GM23338 (cell line): ENCODE data around the gene SH3TC2. TPM values are rescaled to one million over a fixed set of nuclear protein-coding genes. Genes with fewer than 3 reads are reported as not detected.

ENCODE experiments used
- ATAC-seq: fragments of 200-7000 bp; cut with Tn5 transposase; 3 replicates; pipeline ENCODE4 v1.9.1; 2020
- DNase-seq: peaks from one replicate; pipeline ENCODE4 v3.0.0-alpha.2; 2015; ENCODE audit warnings: low spot score
- H2AFZ ChIP-seq: fragments of 200-600 bp; sonication (generic); 2 replicates; pipeline ENCODE4 v1.8.0; 2016; ENCODE audit warnings: antibody characterized with exemption, mild to moderate bottlenecking, moderate library complexity
- H3F3A ChIP-seq: fragments of 200-600 bp; sonication (generic); replicated peaks from 2 replicates; pipeline ENCODE4 v1.8.0; 2017; ENCODE audit warnings: antibody characterized with exemption, mixed run types, low read depth
- H3K27ac ChIP-seq: fragments of 200-600 bp; sonication (generic); 2 replicates; pipeline ENCODE4 v1.6.1; 2016; ENCODE audit warnings: low read depth
- H3K27me3 ChIP-seq: fragments of 200-600 bp; sonication (generic); 2 replicates; pipeline ENCODE4 v1.8.0; 2016; ENCODE audit warnings: mild to moderate bottlenecking, mixed run types, moderate library complexity; ENCODE audit not compliant: insufficient read depth
- H3K36me3 ChIP-seq: fragments of 200-600 bp; sonication (generic); 2 replicates; pipeline ENCODE4 v1.8.0; 2016; ENCODE audit warnings: mild to moderate bottlenecking; ENCODE audit not compliant: insufficient read depth
- H3K4me1 ChIP-seq: fragments of 200-600 bp; sonication (generic); 2 replicates; pipeline ENCODE4 v1.8.0; 2016; ENCODE audit warnings: mild to moderate bottlenecking, moderate library complexity; ENCODE audit not compliant: insufficient read depth
- H3K4me2 ChIP-seq: fragments of 200-600 bp; sonication (generic); 2 replicates; pipeline ENCODE4 v1.7.1; 2017; ENCODE audit warnings: mixed run types
- H3K4me3 ChIP-seq: fragments of 200-600 bp; sonication (generic); 2 replicates; pipeline ENCODE4 v1.6.1; 2016; ENCODE audit warnings: mixed run types
- H3K79me2 ChIP-seq: fragments of 200-600 bp; sonication (generic); replicated peaks from 2 replicates; pipeline ENCODE4 v1.8.0; 2017; ENCODE audit warnings: mild to moderate bottlenecking; ENCODE audit not compliant: insufficient read depth
- H3K9me2 ChIP-seq: fragments of 200-600 bp; sonication (generic); 2 replicates; pipeline ENCODE4 v1.8.0; 2017; ENCODE audit not compliant: insufficient read depth
- H4K20me1 ChIP-seq: fragments of 200-600 bp; sonication (generic); replicated peaks from 2 replicates; pipeline ENCODE4 v1.8.0; 2017; ENCODE audit warnings: mild to moderate bottlenecking; ENCODE audit not compliant: insufficient read depth
- H3K27ac Mint-ChIP-seq: 2 replicates; pipeline ENCODE4 v1.8.0; 2020; ENCODE audit warnings: inconsistent platforms, mild to moderate bottlenecking, moderate library complexity, mixed read lengths
- H3K27me3 Mint-ChIP-seq: 3 replicates; pipeline ENCODE4 v1.8.0; 2022; ENCODE audit warnings: low read depth, mild to moderate bottlenecking, moderate library complexity, mixed read lengths, inconsistent platforms; ENCODE audit not compliant: insufficient read depth, poor library complexity
- H3K36me3 Mint-ChIP-seq: 3 replicates; pipeline ENCODE4 v1.8.0; 2021; ENCODE audit warnings: low read depth, mild to moderate bottlenecking, inconsistent platforms, moderate library complexity, mixed read lengths
- H3K4me1 Mint-ChIP-seq: 3 replicates; pipeline ENCODE4 v1.8.0; 2020; ENCODE audit warnings: mild to moderate bottlenecking, inconsistent platforms, mixed read lengths
- H3K4me3 Mint-ChIP-seq: 3 replicates; pipeline ENCODE4 v1.8.0; 2021; ENCODE audit warnings: moderate library complexity, mild to moderate bottlenecking, inconsistent platforms, mixed read lengths
- H3K9me3 Mint-ChIP-seq: 3 replicates; pipeline ENCODE4 v1.8.0; 2020; ENCODE audit warnings: moderate library complexity, mild to moderate bottlenecking, inconsistent platforms, mixed read lengths
- CREB1 ChIP-seq: fragments of 250-450 bp; sonication (Bioruptor Pico); IDR thresholded peaks from 2 replicates; pipeline ENCODE4 v1.5.0; 2020; ENCODE audit warnings: low read depth, mild to moderate bottlenecking, moderate library complexity
- ETS1 ChIP-seq: IDR thresholded peaks from 2 replicates; pipeline ENCODE4 v1.6.1; 2016; ENCODE audit warnings: antibody characterized with exemption
- EZH2 ChIP-seq: fragments of 200-600 bp; sonication (generic); IDR thresholded peaks from one replicate; pipeline ENCODE4 v1.8.0; 2017; ENCODE audit warnings: antibody characterized with exemption, mild to moderate bottlenecking, low read depth; ENCODE audit not compliant: unreplicated experiment
- EZH2phosphoT487 ChIP-seq: fragments of 200-600 bp; sonication (generic); IDR thresholded peaks from one replicate; pipeline ENCODE4 v1.8.1; 2018; ENCODE audit warnings: antibody characterized with exemption; ENCODE audit not compliant: unreplicated experiment
- JUNB ChIP-seq: IDR thresholded peaks from one replicate; pipeline ENCODE4 v1.6.1; 2016; ENCODE audit warnings: antibody characterized with exemption; ENCODE audit not compliant: unreplicated experiment
- NANOG ChIP-seq: IDR thresholded peaks from 2 replicates; pipeline ENCODE4 v1.6.1; 2016; ENCODE audit warnings: antibody characterized with exemption, borderline replicate concordance
- POLR2AphosphoS5 ChIP-seq: IDR thresholded peaks from 2 replicates; pipeline ENCODE4 v1.6.1; 2016; ENCODE audit warnings: antibody characterized with exemption, low read depth
- STAT1 ChIP-seq: IDR thresholded peaks from one replicate; pipeline ENCODE4 v1.6.1; 2016; ENCODE audit warnings: antibody characterized with exemption; ENCODE audit not compliant: unreplicated experiment
- ZNF114 ChIP-seq: fragments of 250-450 bp; sonication (Bioruptor Pico); IDR thresholded peaks from 2 replicates; pipeline ENCODE4 v1.5.0; 2020; ENCODE audit warnings: mild to moderate bottlenecking, moderate library complexity
- ZNF331 ChIP-seq: fragments of 250-450 bp; sonication (Bioruptor Pico); IDR thresholded peaks from 2 replicates; pipeline ENCODE4 v1.5.0; 2020; ENCODE audit warnings: low read depth, mild to moderate bottlenecking, moderate library complexity
- ZNF462 ChIP-seq: fragments of 250-450 bp; sonication (Bioruptor Pico); IDR thresholded peaks from 2 replicates; pipeline ENCODE4 v1.5.0; 2020; ENCODE audit warnings: mild to moderate bottlenecking, moderate library complexity
- polyA plus RNA-seq: library from polyadenylated mRNA; unstranded; fragments of >200 nt; fragmentation: Nextera tagmentation; extraction: Ambion mirVana; gene quantifications from 2 replicates; pipeline ENCODE4 v1.2.1, GENCODE V29; 2016
- total RNA-seq: library from RNA; depleted of rRNA; stranded (reverse); fragments of >200 nt; shearing (Covaris generic); gene quantifications from 2 replicates; pipeline ENCODE4 v1.2.3, GENCODE V29; 2014
- TF ChIP-seq, protein P1 (sequence below): IDR thresholded peaks from one replicate; pipeline ENCODE4 v1.6.1; 2018; ENCODE audit warnings: antibody characterized with exemption; ENCODE audit not compliant: unreplicated experiment
- TF ChIP-seq, protein P2 (sequence below), 2 experiments: fragments of 200-600 bp in 1 of 2; sonication (generic) in 1 of 2; conservative IDR thresholded peaks; 2 replicates each; pipeline versions ENCODE4 v1.5.1 to v1.6.1; 2016 to 2017; ENCODE audit warnings: antibody characterized with exemption in 2 of 2, low read depth in 2 of 2, mild to moderate bottlenecking in 2 of 2, moderate library complexity in 1 of 2

SH3TC2 gene
- total and polyA plus RNA-seq, 2 experiments from 2014 or later, result 0.10 to 0.17 TPM

DNA sequence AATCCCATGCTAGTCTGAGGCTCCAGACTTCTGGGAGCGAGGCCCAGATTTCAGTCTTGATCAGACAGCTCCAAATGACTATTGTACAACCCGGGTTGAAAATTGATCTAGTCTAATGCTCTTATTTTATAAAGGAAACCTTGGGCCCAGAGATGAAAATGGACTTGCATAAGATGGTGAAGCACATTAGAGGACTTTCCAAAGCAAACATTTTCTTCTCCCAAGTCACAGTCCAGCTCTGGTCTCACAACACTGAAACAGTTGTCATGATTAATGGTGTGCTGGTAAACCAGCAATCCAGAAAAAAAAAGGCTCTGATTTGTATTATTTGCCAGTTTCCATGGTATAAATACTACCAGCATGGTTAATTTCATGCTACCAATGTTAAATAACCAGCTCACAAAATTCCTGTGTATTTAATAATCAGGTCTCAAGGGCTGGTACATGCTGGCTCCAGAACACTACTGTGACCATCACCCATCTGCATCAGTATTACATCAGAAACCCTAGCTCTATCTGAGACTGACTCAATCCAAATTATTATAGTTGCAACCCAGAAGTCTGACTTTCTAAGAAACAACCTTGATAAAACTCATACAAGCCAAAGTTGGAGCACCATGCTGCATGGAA is 45.9 kb upstream of the SH3TC2 start:
- H3K4me1 Mint-ChIP-seq, result no peaks in the 10 kb centered on the region
- no peak for DNase-seq
- H3K79me2 ChIP-seq, result no peaks in the 10 kb centered on the region
- no peaks in the 10 kb centered on the region for H3K36me3 ChIP-seq
- no peak overlapping the region for H3K4me2 ChIP-seq
- TF ChIP-seq STAT1 (no peak), ZNF331 (no peak), EZH2 (no peak), ZNF462 (CRISPR knock-in tag) (no peak), JUNB (no peak), ZNF114 (CRISPR knock-in tag) (no peak), ETS1 (no peak), EZH2phosphoT487 (no peak), POLR2AphosphoS5 (no peak), CREB1 (no peak), NANOG (no peak)
- TF ChIP-seq, protein P1, sequence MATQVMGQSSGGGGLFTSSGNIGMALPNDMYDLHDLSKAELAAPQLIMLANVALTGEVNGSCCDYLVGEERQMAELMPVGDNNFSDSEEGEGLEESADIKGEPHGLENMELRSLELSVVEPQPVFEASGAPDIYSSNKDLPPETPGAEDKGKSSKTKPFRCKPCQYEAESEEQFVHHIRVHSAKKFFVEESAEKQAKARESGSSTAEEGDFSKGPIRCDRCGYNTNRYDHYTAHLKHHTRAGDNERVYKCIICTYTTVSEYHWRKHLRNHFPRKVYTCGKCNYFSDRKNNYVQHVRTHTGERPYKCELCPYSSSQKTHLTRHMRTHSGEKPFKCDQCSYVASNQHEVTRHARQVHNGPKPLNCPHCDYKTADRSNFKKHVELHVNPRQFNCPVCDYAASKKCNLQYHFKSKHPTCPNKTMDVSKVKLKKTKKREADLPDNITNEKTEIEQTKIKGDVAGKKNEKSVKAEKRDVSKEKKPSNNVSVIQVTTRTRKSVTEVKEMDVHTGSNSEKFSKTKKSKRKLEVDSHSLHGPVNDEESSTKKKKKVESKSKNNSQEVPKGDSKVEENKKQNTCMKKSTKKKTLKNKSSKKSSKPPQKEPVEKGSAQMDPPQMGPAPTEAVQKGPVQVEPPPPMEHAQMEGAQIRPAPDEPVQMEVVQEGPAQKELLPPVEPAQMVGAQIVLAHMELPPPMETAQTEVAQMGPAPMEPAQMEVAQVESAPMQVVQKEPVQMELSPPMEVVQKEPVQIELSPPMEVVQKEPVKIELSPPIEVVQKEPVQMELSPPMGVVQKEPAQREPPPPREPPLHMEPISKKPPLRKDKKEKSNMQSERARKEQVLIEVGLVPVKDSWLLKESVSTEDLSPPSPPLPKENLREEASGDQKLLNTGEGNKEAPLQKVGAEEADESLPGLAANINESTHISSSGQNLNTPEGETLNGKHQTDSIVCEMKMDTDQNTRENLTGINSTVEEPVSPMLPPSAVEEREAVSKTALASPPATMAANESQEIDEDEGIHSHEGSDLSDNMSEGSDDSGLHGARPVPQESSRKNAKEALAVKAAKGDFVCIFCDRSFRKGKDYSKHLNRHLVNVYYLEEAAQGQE, result no peak
- TF ChIP-seq, protein P2, sequence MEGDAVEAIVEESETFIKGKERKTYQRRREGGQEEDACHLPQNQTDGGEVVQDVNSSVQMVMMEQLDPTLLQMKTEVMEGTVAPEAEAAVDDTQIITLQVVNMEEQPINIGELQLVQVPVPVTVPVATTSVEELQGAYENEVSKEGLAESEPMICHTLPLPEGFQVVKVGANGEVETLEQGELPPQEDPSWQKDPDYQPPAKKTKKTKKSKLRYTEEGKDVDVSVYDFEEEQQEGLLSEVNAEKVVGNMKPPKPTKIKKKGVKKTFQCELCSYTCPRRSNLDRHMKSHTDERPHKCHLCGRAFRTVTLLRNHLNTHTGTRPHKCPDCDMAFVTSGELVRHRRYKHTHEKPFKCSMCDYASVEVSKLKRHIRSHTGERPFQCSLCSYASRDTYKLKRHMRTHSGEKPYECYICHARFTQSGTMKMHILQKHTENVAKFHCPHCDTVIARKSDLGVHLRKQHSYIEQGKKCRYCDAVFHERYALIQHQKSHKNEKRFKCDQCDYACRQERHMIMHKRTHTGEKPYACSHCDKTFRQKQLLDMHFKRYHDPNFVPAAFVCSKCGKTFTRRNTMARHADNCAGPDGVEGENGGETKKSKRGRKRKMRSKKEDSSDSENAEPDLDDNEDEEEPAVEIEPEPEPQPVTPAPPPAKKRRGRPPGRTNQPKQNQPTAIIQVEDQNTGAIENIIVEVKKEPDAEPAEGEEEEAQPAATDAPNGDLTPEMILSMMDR (conservative IDR thresholded peaks at IDR 0.05; ENCODE audit: low read depth in 2 of 2), result no peak
- H3K9me2 ChIP-seq, result no peaks in the 10 kb centered on the region
- no peaks in the 10 kb centered on the region for H3K4me1 ChIP-seq
- no peak overlapping the region for H3K27ac ChIP-seq
- H2AFZ ChIP-seq, result no peak overlapping the region
- no peak overlapping the region for H3K27ac Mint-ChIP-seq
- H3K27me3 Mint-ChIP-seq, result peaks cover 1% of the 10 kb centered on the region
- H3K36me3 Mint-ChIP-seq, result no peaks in the 10 kb centered on the region
- H4K20me1 ChIP-seq, result no peaks in the 10 kb centered on the region
- H3K4me3 Mint-ChIP-seq, result no peak overlapping the region
- no peak overlapping the region for H3K4me3 ChIP-seq
- H3K9me3 Mint-ChIP-seq, result no peaks in the 10 kb centered on the region
- H3F3A ChIP-seq, result no peaks in the 10 kb centered on the region
- ATAC-seq, result no peak
- no peaks in the 10 kb centered on the region for H3K27me3 ChIP-seq
